HG03565 (cell line): ENCODE measurements around the gene C20orf202.
"Not testable (repeated sequence)": the region's sequence is repeated elsewhere in the genome, so short reads cannot be mapped to it uniquely, and the experiment has no call there.

Experiments
- ATAC-seq: cut with Tn5 transposase; IDR thresholded peaks from one replicate; pipeline ENCODE4 v1.9.1; 2021; ENCODE audit warnings: mild to moderate bottlenecking, moderate library complexity; ENCODE audit not compliant: unreplicated experiment

The C20orf202 gene

GRCh38 chr20:1242530-1242929 lies 39.3 kb downstream of the C20orf202 start:
- no peak for ATAC-seq

- no peak for ATAC-seq
Observed at GRCh38 chr20:1245578-1245977, 42.3 kb downstream of the C20orf202 start.

- ATAC-seq = no peak
Observed at GRCh38 chr20:1247689-1248088, 44.4 kb downstream of the C20orf202 start.

GRCh38 chr20:1250282-1250681 lies 47.0 kb downstream of the C20orf202 start:
- not testable (repeated sequence) for ATAC-seq

GRCh38 chr20:1252416-1252815 lies 49.2 kb downstream of the C20orf202 start:
- ATAC-seq = no peak

- no peak for ATAC-seq
Observed at GRCh38 chr20:1254254-1254653, 51.0 kb downstream of the C20orf202 start.

- ATAC-seq = no peak
Observed at GRCh38 chr20:1255675-1256074, 52.4 kb downstream of the C20orf202 start.
